Stimulated activated CD8-positive, alpha-beta memory T cell treated with anti-CD3 and anti-CD28 coated beads, Interleukin-4, amount 100 ng/mL, for 1 hour (primary cell): ENCODE measurements around the gene NOP16.
"Not testable (repeated sequence)": the region's sequence is repeated elsewhere in the genome, so short reads cannot be mapped to it uniquely, and the experiment has no call there.

Source experiments
- DNase-seq, 2 donors: peaks; one replicate each; pipeline ENCODE4 v3.0.0-alpha.2; 2020; ENCODE audit warnings: low read depth in 2 of 2, low spot score in 1 of 2

The NOP16 gene

DNA sequence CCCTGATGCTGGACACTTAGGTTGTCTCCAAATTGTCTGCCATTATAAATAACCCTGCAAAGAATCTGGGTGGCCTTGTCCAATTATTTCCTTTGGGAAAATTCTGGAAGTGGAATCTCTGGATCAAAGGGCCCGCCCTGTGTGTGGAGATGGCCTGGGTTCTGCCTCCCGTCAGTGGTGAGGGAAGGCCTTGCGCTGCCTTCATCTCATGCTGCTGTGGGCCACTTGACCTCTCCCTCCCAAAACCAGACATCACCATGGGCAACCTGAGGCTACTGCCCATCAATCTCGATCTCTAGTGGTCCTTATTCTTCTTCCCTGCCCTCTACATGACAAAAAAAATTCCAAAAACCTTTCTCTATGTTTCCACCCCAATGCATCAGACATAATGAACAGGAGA, 21.4 kb upstream of the NOP16 start:
- DNase-seq = no peak

DNA sequence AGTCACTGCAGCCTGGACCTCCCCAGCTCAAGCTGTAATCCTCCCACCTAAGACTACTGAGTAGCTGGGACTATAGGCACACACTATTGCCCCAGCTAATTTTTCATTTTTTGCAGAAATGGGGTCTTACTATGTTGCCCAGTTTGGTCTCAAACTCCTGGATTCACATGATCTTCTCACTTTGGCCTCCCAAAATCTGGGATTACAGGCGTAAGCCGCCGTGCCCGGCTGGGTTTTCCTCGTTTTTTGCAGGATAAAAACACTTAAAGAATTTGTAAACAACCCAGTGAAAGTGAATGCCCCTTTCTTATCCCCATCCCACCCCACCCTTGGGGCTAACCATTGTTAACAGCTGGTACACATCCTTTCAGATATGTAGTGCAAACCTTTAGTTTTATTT, 20.2 kb upstream of the NOP16 start:
- no peak for DNase-seq

DNA sequence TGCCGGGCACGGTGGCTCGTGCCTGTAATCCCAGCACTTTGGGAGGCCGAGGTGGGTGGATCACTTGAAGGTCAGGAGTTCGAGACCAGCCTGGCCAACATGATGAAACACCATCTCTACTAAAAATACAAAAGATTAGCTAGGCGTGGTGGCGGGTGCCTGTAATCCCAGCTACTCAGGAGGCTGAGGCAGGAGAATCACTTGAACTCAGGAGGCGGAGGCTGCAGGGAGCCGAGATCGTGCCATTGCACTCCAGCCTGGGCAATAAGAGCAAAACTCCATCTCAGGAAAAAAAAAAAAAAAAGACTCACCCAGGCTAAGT, 19.8 kb upstream of the NOP16 start:
- DNase-seq = not testable (repeated sequence)

DNA sequence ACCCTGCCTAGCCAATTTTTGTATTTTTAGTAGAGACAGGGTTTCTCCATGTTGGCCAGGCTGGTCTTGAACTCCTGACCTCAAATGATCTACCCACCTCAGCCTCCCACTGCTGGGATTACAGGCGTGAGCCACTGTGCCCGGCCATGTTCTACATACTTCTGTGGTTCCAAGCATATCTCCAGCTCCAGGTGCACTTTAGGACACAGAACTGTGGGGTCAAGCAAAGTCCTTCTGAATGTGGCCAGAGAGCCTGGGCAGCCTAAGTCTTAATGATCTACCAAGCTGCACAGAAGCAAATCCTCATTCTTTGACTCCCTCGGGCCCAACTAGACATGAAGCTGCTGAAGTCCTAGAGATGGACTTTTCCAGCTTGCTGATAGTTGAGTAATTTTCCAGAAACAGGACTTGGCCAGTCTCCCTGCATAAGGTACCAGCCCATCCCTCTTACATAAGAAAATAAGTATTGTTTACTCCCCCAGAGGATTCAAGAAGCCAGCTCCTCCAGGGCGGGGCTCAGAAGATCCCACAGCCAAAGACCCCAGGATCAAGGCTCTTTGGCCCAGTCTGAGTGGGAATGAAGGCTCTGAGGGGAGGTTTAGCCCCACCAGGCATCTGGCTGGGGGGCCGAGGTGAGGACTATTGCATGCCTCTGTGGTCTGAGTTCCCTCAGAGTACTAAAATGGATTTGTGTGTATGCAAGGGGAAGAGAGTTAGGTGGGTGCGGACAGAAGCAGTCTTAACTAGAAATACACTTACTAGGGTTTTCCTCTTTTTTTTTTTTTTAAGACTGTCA, 19.3 kb upstream of the NOP16 start:
- no peak for DNase-seq

DNA sequence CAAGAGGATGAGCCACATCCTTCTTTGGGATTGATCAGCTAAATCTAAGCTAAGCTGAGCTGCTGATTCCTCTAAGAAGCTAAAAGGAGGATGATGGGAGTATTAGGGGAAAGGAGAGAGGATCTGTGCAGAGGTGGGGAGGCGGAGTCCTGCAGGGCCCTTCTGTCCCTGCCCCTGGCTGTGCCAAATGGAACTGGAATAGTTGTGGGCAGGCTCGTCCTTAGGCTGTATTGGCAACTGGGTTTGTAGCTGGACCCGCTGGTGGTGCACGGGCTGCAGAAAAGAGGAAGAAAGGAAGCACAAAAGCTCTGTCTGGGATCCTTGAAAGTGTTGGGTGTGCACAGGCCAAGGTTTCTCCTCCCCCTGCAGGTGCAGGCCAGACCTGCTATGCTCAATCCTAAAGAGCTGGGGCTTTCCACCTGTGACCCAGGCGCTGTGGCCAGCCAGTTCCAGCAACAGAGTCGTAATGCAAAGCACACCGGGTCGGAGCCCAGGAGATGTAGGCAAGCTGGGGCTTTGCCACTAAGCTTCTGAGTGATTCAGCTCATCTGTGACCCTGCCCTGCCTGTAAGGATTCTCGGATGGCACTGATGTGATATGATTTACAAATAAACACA, 18.1 kb upstream of the NOP16 start:
- DNase-seq = no peak

DNA sequence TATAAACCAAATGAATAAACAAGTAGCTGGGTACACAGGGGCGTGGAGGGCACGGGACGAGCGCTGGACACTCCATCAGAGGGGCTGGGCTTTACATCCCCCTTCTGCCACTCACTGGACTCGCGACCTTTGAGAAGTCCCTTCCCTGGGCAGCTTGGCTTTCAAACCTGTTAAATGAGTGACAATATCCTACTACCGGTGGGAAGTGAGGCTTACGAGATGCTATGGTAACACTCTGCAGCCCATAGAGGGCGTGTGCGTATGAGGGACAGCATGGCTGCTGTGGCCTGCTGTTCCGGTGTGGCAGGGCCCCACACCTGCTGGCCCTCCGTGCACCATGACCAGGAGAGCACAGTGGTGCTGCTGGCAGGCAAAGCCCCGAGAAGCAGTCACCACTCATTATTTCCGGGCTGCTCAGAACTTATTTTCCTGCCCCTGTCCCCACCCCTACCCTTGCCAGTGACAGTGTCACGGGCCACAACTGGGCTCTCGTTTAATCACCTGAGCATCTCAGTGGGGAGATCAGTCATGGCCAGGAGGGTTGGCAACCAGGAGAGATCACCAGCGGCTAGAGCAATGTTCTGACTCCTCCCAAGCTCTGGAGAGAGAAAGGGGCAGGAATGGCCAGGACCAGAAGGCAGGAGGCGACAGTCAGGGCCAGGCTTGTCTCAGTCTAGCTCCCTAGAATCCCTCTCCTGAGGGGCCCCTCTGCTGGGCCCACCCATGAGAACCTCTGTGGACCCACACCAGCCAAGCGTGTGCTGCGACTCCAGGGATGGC, 17.4 kb upstream of the NOP16 start:
- no peak for DNase-seq

DNA sequence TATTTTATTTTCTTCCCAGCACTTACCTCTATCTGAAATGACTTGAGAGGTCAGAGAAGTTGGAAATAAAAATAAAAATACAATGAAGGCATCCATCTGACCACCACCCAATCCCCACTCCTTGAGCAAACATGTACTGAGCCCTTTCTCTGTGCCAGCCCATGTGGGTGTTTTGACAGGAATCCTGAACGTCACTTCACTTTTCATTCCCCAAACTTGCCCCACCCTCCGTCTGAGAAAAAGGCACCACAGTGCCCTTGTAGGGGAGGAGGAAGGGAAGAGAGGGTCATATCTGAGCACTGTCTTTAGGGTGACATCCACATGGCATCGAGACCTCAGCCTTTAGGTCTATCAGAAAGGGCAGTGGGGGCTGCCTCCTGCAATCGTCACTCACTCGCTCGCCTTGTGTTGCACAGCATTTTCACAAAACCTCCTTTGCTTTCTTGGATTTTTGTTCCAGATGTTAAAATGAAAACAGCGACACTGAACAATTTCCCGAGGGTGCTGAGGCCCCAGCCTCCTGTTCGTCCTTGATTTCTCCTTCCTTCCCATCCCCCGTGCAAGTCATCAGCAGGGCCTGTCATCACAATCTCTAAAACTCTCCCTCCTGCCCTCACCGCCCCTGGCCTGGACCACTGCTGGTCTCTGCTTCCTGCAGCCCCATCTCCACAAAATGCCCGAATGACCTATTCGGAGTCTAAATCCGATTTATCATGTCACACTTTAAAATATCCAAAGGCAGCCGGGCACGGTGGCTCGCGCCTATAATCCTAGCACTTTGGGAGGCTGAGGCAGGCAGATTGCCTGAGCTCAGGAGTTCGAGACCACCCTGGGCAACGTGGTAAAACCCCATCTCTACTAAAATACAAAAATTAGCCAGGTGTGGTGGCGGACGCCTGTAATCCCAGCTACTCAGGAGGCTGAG, 13.1 kb upstream of the NOP16 start:
- DNase-seq = no peak

DNA sequence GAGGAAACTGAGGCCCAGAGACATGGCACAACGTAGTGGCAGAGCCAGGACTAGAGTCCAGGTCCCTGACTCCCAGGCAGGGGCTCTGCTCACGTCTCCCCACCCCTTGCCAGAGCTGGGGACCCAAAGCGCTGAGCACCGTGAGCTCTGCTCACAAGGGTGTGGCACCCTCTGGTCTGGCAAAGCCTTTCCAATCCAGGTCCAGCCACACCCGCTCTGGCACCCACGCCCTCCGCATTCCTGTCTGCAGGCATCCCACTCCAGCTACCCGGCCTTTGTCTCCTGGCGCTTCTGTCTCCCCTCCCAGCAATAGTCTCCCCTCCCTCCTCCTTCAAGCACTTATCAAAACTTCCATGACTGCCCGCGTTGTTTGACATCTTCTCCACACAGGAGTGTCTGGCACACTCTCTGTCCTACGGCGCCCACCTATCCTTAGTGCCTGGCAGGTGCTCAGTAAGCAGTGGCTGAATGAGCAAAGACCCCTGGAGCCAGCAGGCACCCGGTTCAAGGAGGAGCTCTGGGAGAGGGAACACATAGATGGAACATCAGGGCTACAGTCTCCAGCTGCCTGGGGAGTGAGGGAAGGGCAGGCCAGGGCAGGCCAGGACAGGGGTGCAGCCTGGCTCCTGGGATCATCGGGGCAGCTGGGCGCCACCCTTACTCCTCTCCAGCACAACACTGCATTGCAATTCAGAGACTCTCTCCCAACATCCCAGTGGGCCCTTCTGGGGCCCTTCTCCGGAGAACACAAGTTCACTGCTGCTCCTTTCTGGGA, 12.2 kb upstream of the NOP16 start:
- no peak for DNase-seq

DNA sequence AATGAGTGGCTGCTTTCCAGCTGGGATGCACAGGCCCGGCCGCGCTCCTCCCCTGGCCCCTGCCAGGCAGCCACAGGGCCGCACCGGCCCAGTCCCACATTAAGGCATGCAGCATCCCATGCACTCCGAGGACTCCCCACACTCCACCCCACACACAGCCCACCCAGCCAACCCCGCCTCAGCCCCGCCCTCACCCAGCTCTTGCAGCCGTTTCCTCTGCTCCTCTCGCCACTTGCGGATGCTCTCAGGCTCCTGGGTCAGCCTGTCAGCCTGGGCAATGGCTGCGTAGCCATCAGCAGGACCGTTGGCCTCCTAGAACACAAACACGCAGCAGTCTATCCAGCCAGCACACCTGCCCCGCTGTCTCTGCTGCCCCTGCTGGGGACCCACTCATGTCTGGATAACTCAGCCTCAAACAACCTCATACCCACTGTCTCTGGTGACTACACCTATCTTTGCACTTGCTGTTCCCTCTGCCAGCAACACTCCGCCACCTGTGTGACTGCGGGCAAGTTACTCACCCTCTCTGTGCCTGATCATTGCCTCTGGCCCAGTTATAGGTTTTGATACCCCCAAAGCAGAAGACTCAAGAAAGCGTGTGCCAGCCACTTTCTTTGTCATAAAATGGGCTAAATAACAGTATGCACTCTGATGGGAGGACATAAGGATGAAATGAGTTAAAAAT, 9.5 kb upstream of the NOP16 start:
- DNase-seq = no peak

DNA sequence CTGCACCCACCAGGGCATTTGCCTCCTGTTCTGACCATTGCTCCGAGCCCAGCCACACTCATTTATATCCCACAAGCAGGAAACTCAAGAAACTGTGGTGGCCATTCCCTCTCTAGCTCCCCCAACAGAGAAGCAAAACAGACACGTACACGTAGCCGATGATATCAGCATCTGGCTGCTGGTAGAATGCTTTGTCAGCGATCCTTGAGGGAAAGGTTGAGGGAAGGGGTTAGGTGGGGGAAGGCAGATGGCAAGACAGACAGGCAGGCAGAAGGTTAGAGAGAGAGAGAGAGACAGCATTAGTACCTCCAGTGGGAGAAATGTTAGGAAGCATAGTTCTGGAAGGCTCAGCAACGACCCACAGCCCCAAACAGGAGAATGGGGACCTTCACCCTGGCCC, 7.9 kb upstream of the NOP16 start:
- DNase-seq = no peak

DNA sequence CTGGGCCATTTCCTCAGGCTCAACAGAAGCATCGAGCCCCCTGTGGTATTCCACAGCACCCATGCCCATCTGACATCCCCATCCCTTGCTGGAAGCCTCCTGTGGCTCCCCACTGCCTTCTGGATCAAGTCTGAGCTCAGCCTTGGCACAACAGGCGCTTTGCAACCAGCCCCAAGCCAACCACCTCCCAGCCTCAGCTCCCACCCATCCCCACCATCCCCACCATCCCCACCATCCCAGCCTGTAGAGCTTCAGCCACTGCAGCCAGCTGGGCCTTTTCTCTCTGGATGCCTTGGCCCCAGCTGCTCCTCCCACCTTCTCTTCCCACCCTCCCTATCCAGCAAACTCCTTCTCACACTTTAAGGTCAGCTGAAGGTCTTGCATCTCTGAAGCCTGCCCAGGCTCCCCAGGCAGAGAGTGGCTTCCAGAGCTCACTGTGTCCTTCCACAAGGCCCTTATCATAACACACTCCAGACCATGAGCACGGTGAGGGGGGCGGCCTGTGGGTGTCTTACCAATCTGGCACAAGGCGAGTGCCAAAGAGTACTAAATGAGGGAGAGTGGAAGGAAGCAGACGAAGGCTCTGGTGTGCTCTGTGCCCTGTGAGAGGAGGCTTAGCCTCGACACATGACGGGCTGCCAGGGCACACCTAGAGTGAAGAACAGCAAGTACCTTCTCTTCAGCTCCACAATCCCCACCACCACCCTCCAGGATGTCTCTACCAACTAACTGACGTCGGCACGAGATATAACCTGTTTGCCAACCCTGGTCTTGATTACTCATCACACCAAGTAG, 6.7 kb upstream of the NOP16 start:
- no peak for DNase-seq

DNA sequence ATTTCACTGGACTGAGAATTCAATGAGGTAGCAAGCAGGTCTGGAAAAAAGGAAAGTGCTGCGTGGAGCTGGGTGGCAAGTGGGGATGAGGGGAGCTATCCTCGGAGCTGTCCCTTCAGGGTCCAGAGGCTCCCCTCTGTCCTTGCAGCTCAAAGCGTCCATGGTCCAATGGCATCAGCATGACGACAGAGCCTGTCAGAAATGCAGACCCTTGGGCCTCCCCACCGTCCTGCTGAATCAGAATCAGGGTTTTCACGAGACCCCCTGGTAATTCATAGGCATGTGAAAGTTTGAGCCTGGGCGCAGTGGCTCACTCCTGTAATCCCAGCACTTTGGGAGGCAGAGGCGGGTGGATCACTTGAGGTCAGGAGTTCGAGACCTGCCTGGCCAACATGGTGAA, 5.7 kb upstream of the NOP16 start:
- DNase-seq = no peak

DNA sequence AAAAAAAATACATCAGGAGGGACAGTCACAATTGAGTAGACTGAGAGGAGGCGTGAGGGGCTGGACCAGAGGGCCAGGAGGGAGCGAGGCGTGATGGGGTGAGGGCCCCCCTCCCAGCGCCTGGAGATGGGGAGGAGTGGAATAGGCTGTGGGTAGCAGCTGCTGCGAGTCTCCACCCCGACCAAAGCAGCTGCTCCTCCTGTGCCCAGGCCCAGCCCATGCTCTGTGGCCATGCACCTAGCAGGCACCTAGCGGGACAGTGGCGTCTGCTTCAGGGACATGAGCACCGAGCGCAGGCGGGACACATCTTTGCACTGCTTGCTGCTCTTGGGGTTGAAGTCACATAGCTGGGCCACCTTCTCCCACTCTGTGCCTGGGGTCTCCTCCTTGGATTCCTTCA, 4.1 kb upstream of the NOP16 start:
- no peak for DNase-seq

DNA sequence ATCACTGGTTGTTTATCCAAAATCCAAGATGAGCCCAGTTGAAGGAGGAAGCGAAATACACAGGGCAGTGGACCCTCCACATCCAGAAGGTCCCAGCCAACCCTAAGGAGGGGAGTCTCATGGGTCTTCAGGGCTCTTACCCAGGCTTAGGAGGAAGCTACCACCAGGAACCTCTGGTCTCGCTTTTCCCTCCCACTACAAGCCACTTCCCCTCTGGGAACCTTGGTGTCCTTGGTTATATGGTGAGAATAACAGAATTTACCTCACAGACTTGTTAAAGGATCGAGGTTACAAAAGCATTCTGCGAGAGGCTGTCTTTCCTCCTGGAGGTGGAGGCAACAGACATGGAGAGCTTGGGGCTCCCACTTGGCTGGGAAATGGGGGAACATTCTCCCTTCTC, 3.6 kb upstream of the NOP16 start:
- DNase-seq = no peak

DNA sequence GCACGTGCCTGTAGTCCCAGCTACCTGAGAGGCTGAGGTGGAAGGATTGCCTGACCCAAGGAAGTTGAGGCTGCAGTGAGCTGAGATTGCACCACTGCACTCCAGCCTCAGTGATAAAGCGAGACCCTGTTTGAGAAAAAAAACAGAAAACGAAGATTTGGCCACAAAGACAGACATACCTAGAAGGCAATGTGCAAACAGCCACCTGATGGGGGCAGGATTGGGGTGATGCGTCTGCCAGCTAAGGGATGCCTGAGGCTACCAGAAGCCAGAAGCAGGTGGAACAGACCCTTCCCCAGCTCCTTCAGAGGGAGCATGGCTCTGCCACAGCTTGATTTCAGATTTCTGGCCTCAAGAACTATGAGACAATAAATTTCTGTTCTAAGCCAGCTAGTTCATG, 3.1 kb upstream of the NOP16 start:
- no peak for DNase-seq

DNA sequence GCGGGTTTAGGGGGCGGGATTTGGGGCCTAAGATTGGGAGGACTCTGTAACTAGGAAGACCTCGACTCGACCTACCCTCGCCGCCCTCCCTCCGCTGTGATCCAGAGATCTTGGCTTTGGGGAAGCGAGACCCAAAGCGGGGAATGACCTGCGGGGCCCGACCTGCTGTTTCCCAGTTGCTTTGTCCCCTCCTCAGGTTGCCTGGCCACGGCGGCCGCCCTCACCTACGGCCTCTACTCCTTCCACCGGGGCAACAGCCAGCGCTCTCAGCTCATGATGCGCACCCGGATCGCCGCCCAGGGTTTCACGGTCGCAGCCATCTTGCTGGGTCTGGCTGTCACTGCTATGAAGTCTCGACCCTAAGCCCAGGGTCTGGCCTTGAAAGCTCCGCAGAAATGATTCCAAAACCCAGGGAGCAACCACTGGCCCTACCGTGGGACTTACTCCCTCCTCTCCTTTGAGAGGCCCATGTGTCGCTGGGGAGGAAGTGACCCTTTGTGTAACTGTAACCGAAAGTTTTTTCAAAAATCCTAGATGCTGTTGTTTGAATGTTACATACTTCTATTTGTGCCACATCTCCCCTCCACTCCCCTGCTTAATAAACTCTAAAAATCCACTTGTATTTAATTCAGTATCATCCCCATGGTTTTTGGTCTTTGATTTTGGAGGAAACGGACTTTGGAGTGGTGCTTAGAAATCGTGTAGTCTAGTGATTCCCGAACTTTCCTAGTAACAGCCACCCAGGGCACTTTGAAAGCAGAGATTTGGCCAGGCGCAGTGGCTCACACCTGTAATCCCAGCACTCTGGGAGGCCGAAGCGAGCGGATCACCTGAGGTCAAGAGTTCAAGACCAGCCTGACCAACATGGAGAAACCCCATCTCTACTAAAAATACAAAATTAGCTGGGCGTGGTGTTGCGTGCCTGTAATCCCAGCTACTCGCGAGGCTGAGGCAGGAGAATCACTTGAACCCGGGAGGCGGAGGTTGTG, 1.0 kb upstream of the NOP16 start:
- no peak for DNase-seq

DNA sequence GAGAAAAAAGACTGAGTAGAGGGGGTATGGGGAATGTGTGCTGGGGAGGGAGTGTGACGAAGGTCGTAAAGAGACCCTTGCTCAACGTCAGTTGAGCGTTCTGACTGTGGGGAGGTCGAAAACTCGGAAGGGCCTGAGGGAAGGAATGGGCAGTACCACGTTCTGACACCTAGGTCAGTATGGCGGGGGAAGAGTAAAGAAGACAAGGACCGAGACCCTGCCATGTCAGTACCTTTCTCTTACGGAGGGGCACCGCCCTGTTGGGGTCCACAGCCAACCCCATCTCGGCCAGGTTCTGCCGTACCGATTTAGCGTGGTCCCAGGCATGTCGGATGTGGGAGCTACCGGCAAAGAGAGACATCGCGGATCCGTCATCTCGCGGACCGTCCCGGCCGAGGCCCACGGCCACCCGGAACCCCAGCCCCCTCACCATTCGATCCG, 375 bp downstream of the NOP16 start:
- no peak for DNase-seq

DNA sequence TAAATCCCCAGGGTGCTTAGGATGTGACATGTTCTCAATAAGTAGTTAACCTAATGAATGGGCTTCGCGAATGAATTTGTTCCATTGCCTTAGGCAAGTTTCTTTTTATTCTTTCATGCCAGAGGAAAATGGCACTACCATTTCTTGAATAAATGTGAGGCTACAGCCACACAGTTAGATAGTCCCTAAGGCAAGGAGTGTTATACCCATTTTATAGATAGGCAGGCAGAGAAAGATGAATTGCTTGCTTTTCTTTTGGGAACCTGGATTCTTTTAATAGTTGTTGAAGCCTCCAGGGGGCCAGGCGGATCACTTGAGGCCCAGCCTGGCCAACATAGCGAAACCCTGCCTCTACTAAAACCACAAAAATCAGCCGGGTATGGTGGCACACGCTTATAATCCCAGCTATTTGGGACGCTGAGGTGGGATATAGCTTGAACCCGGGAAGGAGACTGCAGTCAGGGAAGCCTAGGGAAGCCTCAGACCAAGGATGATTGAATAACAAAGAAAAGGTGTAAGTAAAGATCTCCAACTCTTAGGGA, 943 bp downstream of the NOP16 start:
- no peak for DNase-seq
